Prostate gland (tissue), 2 donors: ENCODE measurements around the gene PCDH12. TPM values are rescaled to one million over a fixed set of nuclear protein-coding genes. Genes with fewer than 3 reads are reported as not detected.

Experiments used
- DNase-seq: peaks from one replicate; pipeline ENCODE4 v3.0.0-alpha.2; 2019; ENCODE audit warnings: low spot score
- H3K27ac ChIP-seq, 2 donors: fragments of 200-600 bp; sonication (generic); 2 replicates each; pipeline ENCODE4 v1.5.1; 2017 to 2019
- H3K27me3 ChIP-seq: fragments of 200-600 bp; sonication (generic); replicated peaks from 2 replicates; pipeline ENCODE4 v1.5.1; 2019; ENCODE audit not compliant: insufficient read depth
- H3K36me3 ChIP-seq, 2 donors: fragments of 200-600 bp; sonication (generic); 1 replicate in 1 of 2; 2 replicates in 1 of 2; pipeline versions ENCODE4 v1.5.1 to v1.8.1; 2017 to 2019
- H3K4me1 ChIP-seq: fragments of 200-600 bp; sonication (generic); replicated peaks from 2 replicates; pipeline ENCODE4 v1.5.1; 2019
- H3K4me3 ChIP-seq, 2 donors: fragments of 200-600 bp; sonication (generic); 2 replicates each; pipeline ENCODE4 v1.5.1; 2017 to 2019
- H3K9me3 ChIP-seq: fragments of 200-600 bp; sonication (generic); 2 replicates; pipeline ENCODE4 v1.5.1; 2017
- POLR2A ChIP-seq: fragments of 450-650 bp; IDR thresholded peaks from one replicate; pipeline ENCODE4 v1.6.1; 2016; ENCODE audit warnings: antibody characterized with exemption, mild to moderate bottlenecking
- POLR2AphosphoS5 ChIP-seq: sonication (generic); formaldehyde crosslinking; IDR thresholded peaks from one replicate; pipeline ENCODE4 v1.6.1; 2017; ENCODE audit warnings: antibody characterized with exemption
- WGBS: methylation state at CpG from one replicate; pipeline ENCODE4 v1.1.5; 2018; 5-methylcytosine and 5-hydroxymethylcytosine counted together
- intact Hi-C: fragments of 100-400 bp; cut with DNase I; formaldehyde crosslinking; loops from one replicate; pipeline ENCODE4 v1.14.2; 2022
- total RNA-seq, 2 donors: library from RNA; depleted of rRNA; stranded (reverse); fragments of >200 nt; gene quantifications; one replicate each; pipeline ENCODE4 v1.1.0, GENCODE V29; 2016
- TF ChIP-seq, protein P1 (sequence below), 4 experiments: fragments of 200-600 bp in 2 of 4; fragments of 450-650 bp in 2 of 4; sonication (generic) in 2 of 4; IDR thresholded peaks; 1 replicate in 3 of 4; 2 replicates in 1 of 4; pipeline ENCODE4 v1.5.1; 2016 to 2019; ENCODE audit warnings: antibody characterized with exemption in 4 of 4, mild to moderate bottlenecking in 2 of 4, moderate library complexity in 2 of 4

The PCDH12 gene
- total RNA-seq, 2 donors from 2014 or later: 0.82 to 1.4 TPM

GRCh38 chr5:141934099-141934844, 23.7 kb downstream of the PCDH12 start:
- peaks cover 11 to 15% of the 10 kb centered on the region in 2 donors for H3K36me3 ChIP-seq
- no peak overlapping the region for H3K27ac ChIP-seq
- no peaks in the 10 kb centered on the region for H3K27me3 ChIP-seq
- H3K9me3 ChIP-seq: no peaks in the 10 kb centered on the region
- no peak for DNase-seq
- H3K4me3 ChIP-seq: no peak overlapping the region
- WGBS: 71% methylated on average over 11 of the region's 11 CpGs
- TF ChIP-seq POLR2AphosphoS5 (no peak), POLR2A (no peak)
- TF ChIP-seq, protein P1, sequence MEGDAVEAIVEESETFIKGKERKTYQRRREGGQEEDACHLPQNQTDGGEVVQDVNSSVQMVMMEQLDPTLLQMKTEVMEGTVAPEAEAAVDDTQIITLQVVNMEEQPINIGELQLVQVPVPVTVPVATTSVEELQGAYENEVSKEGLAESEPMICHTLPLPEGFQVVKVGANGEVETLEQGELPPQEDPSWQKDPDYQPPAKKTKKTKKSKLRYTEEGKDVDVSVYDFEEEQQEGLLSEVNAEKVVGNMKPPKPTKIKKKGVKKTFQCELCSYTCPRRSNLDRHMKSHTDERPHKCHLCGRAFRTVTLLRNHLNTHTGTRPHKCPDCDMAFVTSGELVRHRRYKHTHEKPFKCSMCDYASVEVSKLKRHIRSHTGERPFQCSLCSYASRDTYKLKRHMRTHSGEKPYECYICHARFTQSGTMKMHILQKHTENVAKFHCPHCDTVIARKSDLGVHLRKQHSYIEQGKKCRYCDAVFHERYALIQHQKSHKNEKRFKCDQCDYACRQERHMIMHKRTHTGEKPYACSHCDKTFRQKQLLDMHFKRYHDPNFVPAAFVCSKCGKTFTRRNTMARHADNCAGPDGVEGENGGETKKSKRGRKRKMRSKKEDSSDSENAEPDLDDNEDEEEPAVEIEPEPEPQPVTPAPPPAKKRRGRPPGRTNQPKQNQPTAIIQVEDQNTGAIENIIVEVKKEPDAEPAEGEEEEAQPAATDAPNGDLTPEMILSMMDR (IDR thresholded peaks at IDR 0.05): no peak
- intact Hi-C loops: no loop called here
- H3K4me1 ChIP-seq: no peaks in the 10 kb centered on the region

GRCh38 chr5:141933151-141933550, 24.9 kb downstream of the PCDH12 start:
- 94% methylated on average over 7 of the region's 7 CpGs for WGBS
- Histone ChIP-seq H3K27me3 (no peaks in the 10 kb centered on the region), H3K27ac (no peak overlapping the region), H3K36me3 (peaks cover 13 to 15% of the 10 kb centered on the region in 2 donors), H3K4me1 (no peaks in the 10 kb centered on the region), H3K4me3 (no peak overlapping the region), H3K9me3 (no peaks in the 10 kb centered on the region)
- no peak for DNase-seq
- TF ChIP-seq POLR2A (no peak), POLR2AphosphoS5 (no peak)
- TF ChIP-seq, protein P1 (IDR thresholded peaks at IDR 0.05): no peak
- intact Hi-C loops: no loop called here

DNA sequence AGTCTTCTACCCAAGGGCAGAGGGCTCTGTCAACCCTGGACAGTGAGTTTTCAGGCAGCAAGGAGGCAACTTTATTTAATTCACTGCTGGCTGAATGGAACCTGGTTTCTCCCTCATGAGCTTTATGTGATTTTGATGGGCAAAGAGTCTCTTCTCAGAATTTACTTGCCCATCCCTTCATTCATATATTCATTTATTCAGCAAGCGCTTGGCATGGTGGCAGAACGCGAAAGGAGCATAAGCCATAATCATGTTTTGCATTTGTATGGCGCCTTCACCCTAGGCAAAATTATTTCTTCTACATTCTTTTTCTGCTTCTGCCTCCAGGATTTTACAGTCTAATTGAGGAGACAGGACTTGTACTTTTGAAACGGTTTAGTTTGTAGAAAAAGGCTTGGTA, 26.3 kb downstream of the PCDH12 start:
- TF ChIP-seq, protein P1 (IDR thresholded peaks at IDR 0.05): no peak
- TF ChIP-seq POLR2AphosphoS5 (no peak), POLR2A (no peak)
- Histone ChIP-seq H3K27me3 (no peaks in the 10 kb centered on the region), H3K4me1 (no peaks in the 10 kb centered on the region), H3K4me3 (no peak overlapping the region), H3K27ac (no peak overlapping the region), H3K9me3 (no peaks in the 10 kb centered on the region), H3K36me3 (peaks cover 14 to 16% of the 10 kb centered on the region in 2 donors)
- WGBS: 91% methylated on average over 5 of the region's 5 CpGs
- intact Hi-C loops: no loop called here
- DNase-seq: no peak

DNA sequence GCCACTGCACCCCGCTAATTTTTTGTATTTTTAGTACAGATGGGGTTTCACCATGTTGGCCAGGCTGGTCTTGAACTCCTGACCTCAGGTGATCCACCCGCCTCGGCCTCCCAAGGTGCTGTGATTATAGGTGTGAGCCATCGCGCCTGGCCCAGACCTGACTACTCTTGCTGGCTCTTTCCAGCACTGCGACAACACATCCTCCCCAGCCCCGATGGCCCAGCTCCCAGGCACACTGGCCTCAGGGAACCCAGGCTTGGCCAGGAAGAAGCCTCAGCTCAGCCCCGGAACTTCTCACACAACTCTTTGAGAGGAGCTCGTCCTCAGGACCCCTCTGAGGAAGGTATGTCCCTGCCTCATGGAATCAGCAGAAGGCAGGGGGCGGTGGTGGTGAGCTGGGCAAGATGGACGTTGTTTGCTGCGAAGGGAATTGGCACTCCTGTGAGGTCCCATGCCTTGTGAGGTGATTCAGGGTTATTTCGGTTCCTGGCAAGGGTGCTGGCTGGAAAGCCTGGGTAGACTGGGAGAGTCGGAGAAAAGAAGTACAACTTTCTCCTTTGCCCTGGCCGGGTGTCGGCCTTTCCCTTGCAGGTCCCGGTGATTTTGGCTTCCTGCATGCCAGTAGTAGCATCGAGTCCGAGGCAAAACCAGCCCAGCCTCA, 28.5 kb downstream of the PCDH12 start:
- TF ChIP-seq POLR2AphosphoS5 (no peak), POLR2A (no peak)
- TF ChIP-seq, protein P1 (IDR thresholded peaks at IDR 0.05): no peak
- H3K27me3 ChIP-seq: no peaks in the 10 kb centered on the region
- 91% methylated on average over 19 of the region's 19 CpGs for WGBS
- DNase-seq: no peak
- H3K9me3 ChIP-seq: no peaks in the 10 kb centered on the region
- no peak overlapping the region for H3K4me3 ChIP-seq
- no peaks in the 10 kb centered on the region for H3K4me1 ChIP-seq
- H3K27ac ChIP-seq: no peak overlapping the region
- peaks cover 14 to 16% of the 10 kb centered on the region in 2 donors for H3K36me3 ChIP-seq
- intact Hi-C loops: loop anchor here (5.0 kb wide), 1 partner anchor 77 kb away; no protein-coding TSS in a partner anchor

GRCh38 chr5:141928051-141928450, 30.0 kb downstream of the PCDH12 start:
- Histone ChIP-seq H3K36me3 (peaks cover 10 to 16% of the 10 kb centered on the region in 2 donors), H3K27ac (no peak overlapping the region), H3K9me3 (no peaks in the 10 kb centered on the region), H3K4me3 (no peak overlapping the region), H3K27me3 (no peaks in the 10 kb centered on the region), H3K4me1 (no peaks in the 10 kb centered on the region)
- TF ChIP-seq, protein P1 (IDR thresholded peaks at IDR 0.05): no peak
- TF ChIP-seq POLR2A (no peak), POLR2AphosphoS5 (no peak)
- no peak for DNase-seq
- intact Hi-C loops: loop anchor here (5.0 kb wide), 1 partner anchor 76 kb away; no protein-coding TSS in a partner anchor
- WGBS: 77% methylated on average over 8 of the region's 8 CpGs
